HG03521 (cell line): ENCODE data around the gene MGLL.

Experiments
- ATAC-seq: cut with Tn5 transposase; IDR thresholded peaks from one replicate; pipeline ENCODE4 v1.9.1; 2021; ENCODE audit warnings: mild to moderate bottlenecking, moderate library complexity; ENCODE audit not compliant: unreplicated experiment

Gene MGLL

GRCh38 chr3:127814325-127814781, 8.0 kb downstream of the MGLL start:
- ATAC-seq = no peak

GRCh38 chr3:127812151-127812550, 10.2 kb downstream of the MGLL start:
- ATAC-seq = no peak

- no peak for ATAC-seq
Observed at GRCh38 chr3:127811717-127812116, 10.6 kb downstream of the MGLL start.

- no peak for ATAC-seq
Observed at GRCh38 chr3:127809611-127810010, 12.7 kb downstream of the MGLL start.

GRCh38 chr3:127809211-127809610, 13.1 kb downstream of the MGLL start:
- no peak for ATAC-seq

GRCh38 chr3:127808197-127808596, 14.1 kb downstream of the MGLL start:
- ATAC-seq = no peak

GRCh38 chr3:127805026-127805753, 17.1 kb downstream of the MGLL start:
- ATAC-seq = no peak

- ATAC-seq = no peak
Observed at GRCh38 chr3:127804141-127804540, 18.2 kb downstream of the MGLL start.

GRCh38 chr3:127803619-127804018, 18.7 kb downstream of the MGLL start:
- no peak for ATAC-seq

GRCh38 chr3:127802606-127803005, 19.7 kb downstream of the MGLL start:
- no peak for ATAC-seq

GRCh38 chr3:127801731-127802313, 20.5 kb downstream of the MGLL start:
- ATAC-seq = no peak

- no peak for ATAC-seq
Observed at GRCh38 chr3:127800508-127800907, 21.8 kb downstream of the MGLL start.

GRCh38 chr3:127799476-127800222, 22.7 kb downstream of the MGLL start:
- no peak for ATAC-seq

- no peak for ATAC-seq
Observed at GRCh38 chr3:127798716-127799115, 23.6 kb downstream of the MGLL start.

- no peak for ATAC-seq
Observed at GRCh38 chr3:127796831-127797150, 25.5 kb downstream of the MGLL start.

- ATAC-seq = no peak
Observed at GRCh38 chr3:127796045-127796830, 26.1 kb downstream of the MGLL start.

- ATAC-seq = no peak
Observed at GRCh38 chr3:127794972-127795371, 27.3 kb downstream of the MGLL start.

- no peak for ATAC-seq
Observed at GRCh38 chr3:127794402-127794801, 27.9 kb downstream of the MGLL start.

- no peak for ATAC-seq
Observed at GRCh38 chr3:127792541-127793292, 29.6 kb downstream of the MGLL start.

GRCh38 chr3:127791221-127791913, 30.9 kb downstream of the MGLL start:
- peak; percentile 81 for ATAC-seq
